ENCODE measurements around the gene TMEM44.

The TMEM44 gene

DNA sequence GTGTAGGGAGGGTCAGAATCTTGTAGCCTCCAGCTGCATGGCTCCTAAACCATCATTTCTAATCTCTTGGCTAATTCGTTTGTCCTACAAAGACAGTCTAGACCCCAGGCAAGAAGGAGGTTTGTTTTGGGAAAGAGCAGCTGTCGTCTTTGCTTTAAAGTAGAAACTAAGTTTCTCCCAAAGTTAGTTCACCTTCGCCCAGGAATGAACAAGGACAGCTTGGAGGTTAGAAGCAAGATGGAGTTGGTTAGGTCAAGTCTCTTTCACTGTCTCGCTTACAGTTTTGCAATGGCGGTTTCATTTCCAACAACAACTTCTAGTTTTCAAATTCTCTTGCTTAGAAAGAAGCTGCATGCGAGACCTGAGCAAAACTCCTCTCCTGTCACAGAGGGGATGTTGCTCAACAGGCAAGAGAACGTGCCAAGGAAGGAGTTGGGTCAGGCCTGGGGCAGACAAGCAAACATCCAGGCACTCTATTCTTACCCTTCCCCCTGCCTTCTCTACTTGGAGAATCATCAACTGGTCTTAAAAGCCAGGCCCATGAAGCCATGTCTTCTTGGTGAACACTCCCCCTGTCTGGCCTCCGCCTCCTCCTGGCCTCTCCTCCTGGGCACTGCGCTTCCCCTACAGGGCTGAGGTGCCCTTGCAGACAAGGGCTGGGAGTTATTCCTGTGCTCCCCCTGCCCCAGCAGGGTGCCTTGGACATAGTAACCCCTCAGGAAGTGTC is 57.6 kb downstream of the TMEM44 start:
- no peak for DNase-seq

DNA sequence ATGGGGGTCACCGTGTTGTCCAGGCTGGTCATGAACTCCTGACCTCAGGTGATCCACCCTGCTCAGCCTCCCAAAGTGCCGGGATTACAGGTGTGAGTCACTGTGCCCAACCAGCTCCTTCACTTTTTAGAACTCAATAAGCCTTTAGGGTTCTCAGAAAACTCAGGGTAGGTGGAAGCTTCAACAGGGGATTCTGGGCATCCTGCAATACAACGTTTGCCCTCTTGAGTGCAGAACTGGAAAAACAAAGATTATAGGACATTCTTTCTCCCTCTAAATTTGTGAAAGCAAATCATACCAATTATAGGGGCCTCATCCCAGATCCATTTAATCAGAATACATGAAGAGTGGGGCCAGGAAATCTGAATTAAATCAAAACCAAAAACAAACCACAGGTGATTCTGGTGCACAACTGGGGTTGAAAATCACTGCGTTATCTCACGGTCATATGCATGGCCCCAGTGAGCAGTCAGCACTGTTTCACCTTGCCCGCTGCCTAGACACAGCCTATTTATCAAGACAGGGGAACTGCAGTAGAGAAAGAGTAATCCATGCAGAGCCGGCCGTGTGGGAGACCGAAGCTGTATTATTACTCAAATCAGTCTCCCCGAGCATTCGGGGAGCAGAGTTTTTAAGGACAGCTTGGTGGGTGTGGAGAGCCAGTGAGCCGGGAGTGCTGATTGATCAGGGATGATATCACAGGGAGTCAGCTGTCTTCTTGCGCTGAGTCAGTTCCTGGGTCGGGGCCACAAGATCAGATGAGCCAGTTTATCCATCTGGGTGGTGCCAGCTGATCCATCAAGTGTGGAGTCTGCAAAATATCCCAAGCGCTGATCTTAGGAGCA is 58.4 kb downstream of the TMEM44 start:
- DNase-seq: no peak

DNA sequence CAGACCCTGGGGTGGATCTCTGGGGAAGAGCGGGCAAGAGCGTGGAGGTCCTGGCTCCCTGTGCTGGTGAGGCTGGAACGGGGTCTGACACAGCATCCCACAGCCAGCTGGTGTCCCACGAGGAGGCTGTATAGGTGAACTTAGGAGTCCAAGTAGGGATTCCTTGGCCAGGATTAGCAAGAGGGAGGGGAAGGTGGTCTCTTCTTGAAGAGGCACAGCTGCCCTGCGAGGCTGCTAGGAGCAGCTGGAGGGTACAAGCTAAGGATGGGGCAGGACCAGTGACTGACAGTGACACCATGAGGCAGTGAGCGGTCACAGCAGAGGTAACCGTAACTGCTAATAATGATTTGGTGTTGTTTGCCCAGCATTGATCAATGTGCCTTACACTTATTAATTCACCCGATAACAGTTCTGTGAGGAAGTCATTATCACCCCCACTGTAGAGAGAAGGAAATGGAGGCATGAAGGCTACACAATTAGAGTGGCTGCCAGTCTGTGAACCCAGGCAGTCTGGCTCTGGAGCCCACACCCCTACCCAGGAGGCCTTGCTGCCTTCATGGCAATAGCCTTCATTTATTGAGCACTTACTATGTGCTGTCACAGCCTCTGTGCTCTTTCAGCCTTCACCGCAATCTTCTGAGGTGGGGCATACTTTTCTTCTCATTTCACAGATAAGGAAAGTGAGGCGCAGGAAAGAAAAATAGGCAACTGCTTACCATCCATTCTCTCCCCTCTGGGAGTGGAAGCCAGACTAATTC is 59.4 kb downstream of the TMEM44 start:
- DNase-seq: no peak

DNA sequence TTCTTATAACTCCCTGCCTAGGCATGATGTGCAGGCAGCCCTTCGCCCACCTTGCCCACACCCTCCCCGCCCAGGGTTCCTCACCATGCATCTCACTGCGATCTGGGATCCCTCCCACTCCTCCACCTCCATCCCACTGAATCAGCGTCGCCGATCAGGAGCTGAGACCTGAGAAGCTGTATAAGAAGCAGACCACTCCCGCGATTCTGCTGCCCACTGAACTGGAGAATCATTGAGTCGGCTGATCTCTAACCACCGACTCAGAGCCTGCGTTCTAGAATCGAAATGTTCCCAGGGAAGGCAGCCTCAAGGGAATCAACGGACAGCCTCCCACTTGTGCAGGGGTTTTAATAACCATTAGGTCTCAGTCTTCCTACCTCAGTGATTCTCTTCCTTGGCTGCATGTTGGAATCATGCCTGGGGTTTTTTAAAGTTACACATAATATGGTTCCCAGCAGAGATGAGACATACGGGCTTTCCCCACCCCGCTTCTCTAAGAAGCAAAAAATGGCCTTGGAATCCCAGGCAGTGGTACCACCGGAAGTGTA is 60.2 kb downstream of the TMEM44 start:
- DNase-seq: no peak

DNA sequence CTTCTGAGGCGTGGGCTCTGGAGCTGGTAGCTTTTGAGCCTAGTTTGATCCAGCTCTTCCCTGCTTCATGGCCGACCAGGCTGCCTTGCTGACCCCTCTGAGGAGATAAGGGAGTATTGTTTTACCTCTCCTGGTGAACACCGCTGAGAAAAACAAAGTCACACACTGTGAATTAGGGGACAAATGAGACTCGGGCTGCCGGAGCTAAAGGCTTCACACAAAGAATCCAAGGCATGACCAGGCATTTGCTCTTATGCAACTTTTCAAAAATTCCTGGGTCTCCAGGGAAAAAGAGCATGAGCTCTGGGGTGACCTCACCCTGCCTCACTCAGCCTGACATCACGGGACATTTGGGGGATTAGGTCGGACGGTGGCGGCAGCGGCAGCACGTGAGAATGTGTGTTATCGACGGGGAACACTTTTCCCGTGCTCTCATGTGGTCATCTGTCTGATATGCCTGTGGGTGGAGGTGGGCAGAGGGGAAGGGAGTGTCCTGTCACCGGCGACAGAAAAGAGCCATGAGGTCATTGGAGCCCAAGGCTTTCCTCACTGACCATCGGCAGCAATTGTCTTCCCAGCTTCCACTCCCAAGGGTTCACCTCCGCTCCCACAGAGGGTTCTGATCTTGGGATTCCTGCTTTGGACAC is 61.0 kb downstream of the TMEM44 start:
- no peak for DNase-seq

DNA sequence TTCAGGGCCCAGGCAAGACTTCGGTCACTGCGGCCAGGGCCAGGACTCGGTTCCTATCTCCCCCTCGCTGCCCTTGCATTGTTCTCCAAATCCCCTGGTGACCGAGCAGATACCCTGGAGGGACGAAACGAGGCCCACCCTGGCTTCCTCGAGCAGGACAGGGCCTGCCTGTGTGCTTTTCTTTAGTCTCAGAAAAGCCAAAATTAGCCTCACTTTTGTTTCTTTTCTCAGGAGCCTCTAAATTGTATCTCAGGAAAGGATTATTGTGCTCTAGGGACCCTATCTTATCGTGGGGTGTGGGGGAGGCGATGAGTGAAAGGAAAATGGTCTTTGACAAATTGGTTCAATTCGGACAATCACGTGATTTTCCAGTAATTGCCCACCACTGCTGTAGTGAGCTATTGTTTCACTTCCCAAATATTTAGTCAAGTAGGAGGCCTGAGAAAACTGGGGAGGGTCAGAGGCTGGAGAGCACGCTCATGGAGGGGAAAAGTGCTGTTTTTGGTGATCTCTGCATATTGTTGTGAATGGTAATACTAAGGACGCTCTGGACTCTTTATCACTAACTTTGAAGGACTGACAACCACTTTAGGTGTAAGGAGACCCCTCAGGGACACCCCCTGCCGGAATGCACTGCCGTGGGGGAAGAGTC is 61.6 kb downstream of the TMEM44 start:
- no peak for DNase-seq

DNA sequence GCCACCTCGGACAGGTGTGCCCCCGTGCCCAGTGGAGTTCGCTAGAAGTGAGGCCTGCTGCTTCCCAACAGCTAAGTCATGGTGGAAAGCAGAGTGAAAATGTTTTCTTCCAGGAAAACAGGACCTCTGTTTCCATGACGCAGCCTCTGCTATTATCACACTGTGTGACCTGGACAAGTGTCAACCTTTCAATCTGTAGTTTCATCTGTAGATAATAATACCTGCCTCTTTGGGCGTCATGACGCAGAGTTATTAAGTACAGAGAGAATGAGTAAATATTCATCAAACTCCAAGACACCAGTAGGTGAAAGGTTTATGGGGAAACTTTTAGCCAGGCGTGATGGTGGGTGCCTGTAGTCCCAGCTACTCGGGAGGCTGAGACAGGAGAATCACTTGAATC is 62.3 kb downstream of the TMEM44 start:
- DNase-seq: no peak

DNA sequence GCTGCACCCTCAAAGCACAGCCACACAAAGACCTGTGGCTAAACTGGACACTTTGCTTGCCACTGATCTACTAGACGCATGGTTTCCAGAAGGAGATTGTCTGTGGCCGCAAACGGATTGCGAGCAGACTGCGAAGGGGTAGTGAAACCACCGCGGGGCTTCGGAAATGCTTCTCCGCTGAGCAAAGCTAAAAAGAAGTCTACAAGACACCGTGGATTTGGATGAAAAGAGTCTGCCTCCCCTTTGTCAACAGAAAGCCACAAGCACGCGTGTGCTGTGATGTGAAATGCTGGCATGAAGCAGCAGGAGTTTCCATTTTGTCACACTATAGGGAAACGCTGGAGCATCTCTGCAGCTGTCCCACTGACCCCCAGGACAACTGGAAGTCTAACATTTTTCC is 63.0 kb downstream of the TMEM44 start:
- no peak for DNase-seq

DNA sequence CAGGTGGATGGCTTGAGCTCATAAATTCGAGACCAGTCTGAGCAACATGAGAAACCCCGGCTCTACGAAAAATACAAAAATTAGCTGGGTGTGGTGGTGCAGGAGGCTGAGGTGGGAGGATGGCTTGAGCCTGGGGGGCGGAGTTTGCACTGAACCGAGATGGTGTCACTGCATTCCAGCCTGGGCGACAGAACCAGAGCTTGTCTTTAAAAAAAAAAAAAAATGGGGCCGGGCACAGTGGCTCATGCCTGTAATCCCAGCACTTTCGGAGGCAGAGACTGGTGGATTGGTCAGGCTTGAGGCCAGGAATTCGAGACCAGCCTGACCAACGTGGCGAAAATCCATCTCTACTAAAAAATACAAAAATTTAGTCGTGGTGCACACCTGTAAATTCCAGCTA is 64.0 kb downstream of the TMEM44 start:
- no peak for DNase-seq

DNA sequence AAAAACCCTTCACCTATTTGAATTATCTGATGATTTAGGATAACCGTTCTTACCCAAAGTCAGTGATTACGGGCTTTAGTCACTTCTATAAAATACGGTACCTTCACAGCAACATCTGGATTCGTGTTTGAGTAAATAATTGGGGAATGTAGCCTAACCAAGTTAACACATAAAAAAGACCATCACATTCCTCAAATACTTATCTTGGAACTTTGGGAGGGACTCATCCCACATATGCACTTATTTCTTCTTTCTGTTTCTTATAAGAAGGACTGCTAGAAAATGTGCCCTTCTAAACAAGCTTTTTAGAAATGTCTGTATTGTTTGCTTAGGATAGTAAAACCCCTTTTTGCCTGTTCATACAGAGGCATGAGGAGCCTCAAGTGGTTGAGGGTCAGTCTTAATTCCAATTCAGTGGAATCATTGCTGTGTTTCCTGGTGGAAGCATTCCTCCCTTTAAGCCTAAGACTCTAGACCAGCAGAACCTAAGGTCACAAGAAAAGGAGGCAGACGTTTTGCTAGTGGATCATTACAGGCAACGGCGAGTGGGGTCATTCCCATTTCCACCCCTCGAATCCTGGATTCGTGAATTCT is 67.5 kb downstream of the TMEM44 start:
- no peak for DNase-seq

DNA sequence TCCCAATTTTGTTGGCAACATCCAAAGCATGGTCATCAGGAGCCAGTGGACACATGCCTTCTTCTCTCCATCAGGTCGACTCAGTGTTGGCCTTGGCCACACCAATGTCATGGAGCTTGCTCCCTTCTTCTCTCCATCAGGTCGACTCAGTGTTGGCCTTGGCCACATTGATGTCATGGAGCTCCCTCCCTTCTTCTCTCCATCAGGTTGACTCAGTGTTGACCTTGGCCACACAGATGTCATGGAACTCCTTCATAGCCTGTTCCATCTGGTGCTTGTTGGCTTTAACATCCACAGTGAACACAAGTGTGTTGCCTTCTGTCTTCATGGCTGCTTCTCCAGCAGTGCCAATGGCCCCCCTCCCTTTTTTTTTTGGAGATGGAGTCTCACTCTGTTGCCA is 70.2 kb downstream of the TMEM44 start:
- no peak for DNase-seq

DNA sequence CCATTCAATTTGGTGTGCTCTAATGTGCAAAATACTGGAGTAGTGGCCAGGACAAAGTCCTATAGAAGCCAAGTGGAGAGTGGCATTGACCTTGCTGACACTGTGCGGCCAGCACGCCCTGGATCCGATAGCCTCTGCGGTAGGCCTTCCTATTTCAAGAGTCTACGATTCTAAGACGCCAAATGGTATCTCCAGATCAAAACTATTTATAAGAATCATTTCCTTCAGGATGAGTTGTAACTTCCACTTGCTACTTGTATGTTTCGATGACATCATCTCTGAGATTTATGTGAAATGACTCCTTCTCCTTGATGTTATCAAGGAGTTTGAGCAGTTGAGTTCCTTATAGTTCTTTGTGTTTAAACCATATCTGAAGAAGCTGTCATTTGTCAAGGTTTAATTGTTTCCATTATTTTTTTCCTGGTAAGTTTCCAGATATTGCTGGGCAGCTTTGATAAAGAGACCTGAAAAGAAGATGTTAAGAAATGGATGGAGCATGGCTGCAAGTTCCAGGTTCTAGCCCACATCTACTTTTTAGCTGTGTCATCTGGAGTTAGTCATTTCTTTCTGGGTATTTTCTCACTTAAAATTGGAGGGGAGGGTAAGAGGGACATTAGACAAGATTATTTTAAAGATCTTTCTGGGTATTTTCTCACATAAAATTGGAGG is 71.8 kb downstream of the TMEM44 start:
- DNase-seq: no peak

DNA sequence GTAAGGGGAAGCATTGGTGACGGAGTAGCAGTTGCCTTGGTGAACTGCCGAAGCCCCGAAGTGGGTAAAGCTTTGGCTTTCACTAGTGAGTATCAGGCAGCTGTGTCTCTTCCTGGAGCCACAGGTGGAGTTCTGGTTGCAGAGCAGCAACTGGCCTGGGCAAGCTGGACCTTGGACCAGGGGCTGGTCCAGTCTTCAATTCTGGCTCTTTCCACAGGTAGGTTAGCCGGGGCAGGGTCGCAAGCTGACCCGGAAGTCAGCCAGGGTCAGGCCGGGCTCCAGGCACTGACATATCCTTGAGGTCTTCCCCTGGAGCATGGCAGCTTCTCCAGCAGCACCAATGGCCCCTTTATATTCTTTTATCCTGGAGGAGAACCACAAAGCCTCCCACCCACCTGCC is 73.2 kb downstream of the TMEM44 start:
- DNase-seq: no peak

DNA sequence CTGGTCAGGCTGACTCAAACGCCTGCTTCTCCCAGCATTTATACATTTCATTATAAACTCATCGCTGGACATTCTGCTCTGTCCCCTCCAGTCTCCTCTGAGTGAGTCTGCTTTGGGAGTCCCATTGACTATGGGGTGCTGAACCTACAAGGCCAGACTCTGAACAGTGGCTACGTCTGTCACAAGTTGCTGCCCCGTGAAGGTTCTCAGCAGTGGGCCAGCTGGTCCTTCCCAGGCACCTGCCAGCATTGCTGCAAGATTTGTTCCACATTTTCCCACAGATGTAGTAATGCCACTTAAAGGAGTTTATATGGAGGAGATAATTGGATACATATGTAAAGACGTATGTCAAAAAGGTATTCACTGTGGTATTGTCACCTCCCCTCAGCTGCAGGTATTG is 73.7 kb downstream of the TMEM44 start:
- DNase-seq: no peak

DNA sequence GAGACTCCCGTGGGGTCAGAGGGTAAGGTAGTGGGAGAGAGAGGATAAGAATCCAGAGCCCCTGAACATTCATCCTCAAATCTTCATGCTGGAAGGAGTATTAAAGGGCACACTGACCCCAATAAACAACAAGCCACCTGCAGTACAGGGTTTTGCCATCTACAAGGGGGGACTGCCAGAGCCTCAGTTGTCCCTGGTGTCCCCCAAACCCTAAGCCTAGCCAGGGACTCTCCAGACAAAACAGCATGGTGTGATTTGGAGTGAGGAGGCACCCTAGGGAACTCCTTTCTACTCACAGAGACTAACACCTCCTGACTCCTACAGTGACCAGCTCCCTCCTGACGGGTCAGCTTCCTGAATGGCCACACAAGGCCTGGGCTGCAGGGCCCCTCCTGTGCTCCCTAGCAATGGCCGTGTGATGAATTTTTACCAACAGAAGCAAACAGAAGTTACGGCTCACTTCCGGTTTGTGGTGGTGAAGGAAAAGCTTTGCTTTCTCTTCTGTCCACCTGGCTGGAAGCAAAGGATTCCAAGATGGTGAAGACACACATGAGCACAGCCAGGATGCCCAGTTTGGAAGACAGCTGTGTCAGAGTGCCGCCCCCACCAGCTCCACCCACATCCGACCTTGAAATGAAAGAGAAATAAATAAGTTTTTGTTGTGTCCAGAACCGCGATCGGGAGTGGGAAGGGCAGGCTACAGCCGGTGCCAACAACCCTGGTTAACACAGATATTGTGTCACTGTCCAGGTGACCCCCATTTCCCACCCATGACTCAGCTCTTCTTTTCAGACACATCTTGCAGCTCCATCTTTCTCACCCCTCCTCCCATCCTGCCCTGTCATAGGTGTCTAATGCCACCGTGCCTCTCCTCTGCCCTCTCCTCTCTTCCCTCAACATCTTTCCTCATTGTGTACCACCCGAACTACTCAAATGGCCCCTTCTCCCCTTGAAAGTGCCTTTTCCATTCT is 76.8 kb downstream of the TMEM44 start:
- DNase-seq: no peak

DNA sequence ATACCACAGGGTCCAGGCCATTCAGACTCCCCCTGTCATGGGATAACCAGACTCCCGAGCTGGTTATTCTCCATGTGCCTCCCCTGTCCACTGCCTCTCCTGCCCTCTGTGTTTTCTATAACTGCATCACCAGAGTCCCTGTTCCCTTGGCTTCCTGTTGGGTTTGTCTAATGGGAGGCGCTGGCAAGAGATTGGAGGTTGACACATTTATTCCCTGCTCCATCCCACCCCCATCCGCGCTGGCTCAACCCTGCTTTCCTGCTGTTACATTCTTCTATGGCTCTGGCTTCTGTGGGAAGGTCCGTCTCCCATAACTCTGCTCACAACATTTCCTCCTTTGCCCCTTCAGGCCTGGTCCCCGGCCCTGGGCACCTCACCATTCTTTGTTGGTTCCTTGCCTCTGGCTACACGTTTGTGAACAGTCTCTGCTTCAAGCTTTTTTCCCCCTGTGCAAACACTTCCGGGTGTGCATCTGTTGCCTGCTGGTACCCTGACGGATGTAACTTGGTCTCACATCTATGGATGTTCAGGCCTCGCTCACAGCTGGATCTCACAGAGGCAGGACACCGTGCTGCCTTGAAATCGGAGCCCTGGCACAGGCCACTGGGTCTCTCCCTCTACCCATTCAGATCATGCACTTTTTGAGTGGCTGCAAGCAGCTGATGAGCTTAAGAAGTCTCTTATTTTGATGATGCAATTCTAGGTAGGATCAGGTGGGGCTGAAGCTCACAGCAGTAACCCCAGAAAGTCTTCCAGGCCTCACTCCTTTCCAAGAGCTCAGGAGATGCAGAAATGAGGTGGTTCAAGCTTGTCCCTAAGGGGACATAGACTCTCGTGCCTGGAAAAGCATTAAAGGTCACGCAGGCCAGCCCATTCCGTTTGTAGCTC is 77.8 kb downstream of the TMEM44 start:
- no peak for DNase-seq

DNA sequence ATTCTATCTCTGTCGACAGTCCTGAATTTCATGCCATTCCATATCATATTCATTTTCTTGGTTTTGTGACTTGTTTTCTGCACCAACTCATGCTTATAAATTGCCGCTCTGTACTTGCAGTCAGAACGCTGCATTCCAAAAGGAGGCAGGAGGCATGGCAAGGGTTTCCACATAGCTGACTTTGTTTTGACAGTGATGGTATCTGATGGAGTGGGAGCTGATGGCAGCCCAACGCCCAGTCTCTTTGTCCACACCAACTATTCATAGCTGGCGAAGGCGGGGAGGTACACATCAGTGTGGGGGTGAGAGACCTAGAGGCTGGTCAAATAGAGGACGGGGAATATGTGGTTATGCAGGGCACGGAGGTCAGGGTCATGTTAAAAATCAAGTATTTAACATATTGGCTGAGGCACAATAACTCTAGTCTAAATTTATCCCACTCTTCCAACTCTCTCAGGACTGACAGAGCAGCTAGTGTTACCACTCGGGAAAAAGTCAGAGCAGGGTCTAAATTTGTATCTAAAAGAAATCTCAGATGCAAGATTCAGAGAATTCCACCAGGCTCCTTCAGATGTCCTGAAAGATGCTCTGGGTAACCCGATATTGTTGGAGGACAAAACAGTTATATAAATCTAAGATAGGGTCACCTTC is 78.6 kb downstream of the TMEM44 start:
- no peak for DNase-seq

DNA sequence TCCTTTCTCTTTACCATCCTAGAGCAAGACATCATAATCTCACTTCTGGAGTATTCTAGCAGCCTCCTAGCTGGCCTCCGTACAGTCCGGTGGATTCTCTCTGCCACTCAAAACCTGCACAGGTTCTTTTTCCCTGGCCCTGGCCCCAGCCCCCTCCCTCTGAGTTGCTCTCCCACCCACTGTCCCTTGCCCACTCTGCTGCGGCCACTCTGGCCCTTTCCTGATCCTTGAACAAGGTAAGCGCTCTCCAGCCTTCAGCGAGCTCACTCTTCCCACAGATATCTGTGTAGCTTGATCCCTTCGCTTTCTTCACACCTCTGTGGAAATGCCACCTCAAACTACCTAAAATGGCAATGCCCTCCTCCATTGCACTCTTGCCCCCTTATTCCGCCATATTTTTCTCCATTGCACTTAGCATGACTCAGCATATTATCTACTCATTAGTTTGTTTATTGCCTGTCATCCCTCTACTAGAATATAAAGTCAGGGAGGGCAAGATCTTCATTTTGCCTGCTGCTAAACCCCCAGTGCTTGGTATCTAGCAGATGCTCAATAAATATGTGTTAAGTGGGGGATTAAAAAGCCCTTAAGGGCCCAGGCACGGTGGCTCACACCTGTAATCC is 80.8 kb downstream of the TMEM44 start:
- DNase-seq: no peak
